Measurements from ENCODE around the gene NUAK1.

- TF ChIP-seq, protein P1, sequence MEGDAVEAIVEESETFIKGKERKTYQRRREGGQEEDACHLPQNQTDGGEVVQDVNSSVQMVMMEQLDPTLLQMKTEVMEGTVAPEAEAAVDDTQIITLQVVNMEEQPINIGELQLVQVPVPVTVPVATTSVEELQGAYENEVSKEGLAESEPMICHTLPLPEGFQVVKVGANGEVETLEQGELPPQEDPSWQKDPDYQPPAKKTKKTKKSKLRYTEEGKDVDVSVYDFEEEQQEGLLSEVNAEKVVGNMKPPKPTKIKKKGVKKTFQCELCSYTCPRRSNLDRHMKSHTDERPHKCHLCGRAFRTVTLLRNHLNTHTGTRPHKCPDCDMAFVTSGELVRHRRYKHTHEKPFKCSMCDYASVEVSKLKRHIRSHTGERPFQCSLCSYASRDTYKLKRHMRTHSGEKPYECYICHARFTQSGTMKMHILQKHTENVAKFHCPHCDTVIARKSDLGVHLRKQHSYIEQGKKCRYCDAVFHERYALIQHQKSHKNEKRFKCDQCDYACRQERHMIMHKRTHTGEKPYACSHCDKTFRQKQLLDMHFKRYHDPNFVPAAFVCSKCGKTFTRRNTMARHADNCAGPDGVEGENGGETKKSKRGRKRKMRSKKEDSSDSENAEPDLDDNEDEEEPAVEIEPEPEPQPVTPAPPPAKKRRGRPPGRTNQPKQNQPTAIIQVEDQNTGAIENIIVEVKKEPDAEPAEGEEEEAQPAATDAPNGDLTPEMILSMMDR (IDR thresholded peaks at IDR 0.05): no peak
- no peak for TF ChIP-seq POLR2AphosphoS5 (IDR thresholded peaks at IDR 0.05)
These were observed 105.5 kb downstream of the NUAK1 start for GRCh38 chr12:106033161-106033675.
